Upper lobe of right lung (tissue), 1 donor: ENCODE measurements around the gene CNGA3. TPM values are rescaled to one million over a fixed set of nuclear protein-coding genes. Genes with fewer than 3 reads are reported as not detected.
A peak's percentile ranks its signal among the peaks of the same experiment; 100 is the strongest.
"Not testable (repeated sequence)": the region's sequence is repeated elsewhere in the genome, so short reads cannot be mapped to it uniquely, and the experiment has no call there.

Experiments used
- ATAC-seq: fragments of 200-7000 bp; cut with Tn5 transposase; one replicate; pipeline ENCODE4 v1.9.1; 2020; ENCODE audit warnings: mild to moderate bottlenecking, moderate library complexity
- DNase-seq: peaks from one replicate; pipeline ENCODE4 v3.0.0-alpha.2; 2020
- H3K27ac ChIP-seq: fragments of 200-600 bp; one replicate; pipeline ENCODE4 v1.8.0; 2022
- H3K27me3 ChIP-seq: fragments of 200-600 bp; one replicate; pipeline ENCODE4 v1.8.0; 2022; ENCODE audit warnings: mild to moderate bottlenecking
- H3K36me3 ChIP-seq: fragments of 200-600 bp; one replicate; pipeline ENCODE4 v1.8.0; 2022
- H3K4me1 ChIP-seq: fragments of 200-600 bp; one replicate; pipeline ENCODE4 v1.8.0; 2022
- H3K4me3 ChIP-seq: fragments of 200-600 bp; one replicate; pipeline ENCODE4 v1.8.0; 2022; ENCODE audit warnings: mild to moderate bottlenecking
- H3K9me3 ChIP-seq: fragments of 200-600 bp; one replicate; pipeline ENCODE4 v1.8.0; 2022
- CTCF ChIP-seq: fragments of 200-600 bp; IDR thresholded peaks from one replicate; pipeline ENCODE4 v1.8.0; 2022; ENCODE audit warnings: antibody characterized with exemption
- intact Hi-C: fragments of 100-400 bp; cut with DNase I; formaldehyde crosslinking; loops from one replicate; pipeline ENCODE4 v1.11.0; 2022
- total RNA-seq: library from RNA; stranded (reverse); fragmentation: NEBNext Ultra II Directional; extraction: Animal tissue kit (Norgen Biotek cat#: 25700); gene quantifications from one replicate; pipeline ENCODE4 v1.2.1, GENCODE V29; 2021
- donor health status: DM: no; HTN: yes; CAD: no; lungs with severe emphysema.

Gene CNGA3
- total RNA-seq, 1 donor from 2014 or later: 0.17 TPM

DNA sequence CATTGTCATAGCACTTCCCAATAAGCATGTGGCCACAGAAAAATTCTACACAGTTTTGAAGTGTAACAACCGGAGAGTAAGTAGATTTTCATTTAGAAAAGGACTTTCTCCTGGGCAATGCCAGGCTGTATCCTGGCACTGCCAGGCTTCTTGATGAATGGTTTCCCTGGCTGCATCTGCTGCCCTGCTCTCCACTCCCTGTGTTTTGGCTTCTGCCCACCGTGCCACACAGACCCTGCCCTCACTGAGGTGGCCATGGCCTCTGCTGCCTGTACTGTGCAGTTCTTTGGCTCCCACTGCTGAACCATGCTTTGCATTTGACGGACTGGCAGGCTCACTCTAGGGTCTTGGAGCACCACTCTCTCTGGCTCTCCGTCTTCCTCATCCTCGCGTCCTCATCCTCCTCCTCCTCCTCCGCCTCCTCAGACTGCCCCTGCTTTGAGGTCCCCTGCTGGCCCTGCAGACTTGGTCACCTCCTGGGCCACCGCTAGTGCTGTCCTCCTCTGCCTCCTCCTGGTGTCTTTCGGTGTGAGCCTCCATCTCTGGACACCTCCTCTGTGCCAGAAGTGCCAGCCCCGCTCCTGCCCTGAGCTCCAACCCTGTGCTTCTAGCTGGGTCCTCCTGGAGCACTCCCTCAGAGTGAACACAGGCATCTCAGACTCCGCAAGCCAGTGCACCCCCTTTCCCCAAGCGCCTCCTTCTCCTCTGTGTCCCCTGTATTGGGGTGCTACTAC lies 45.9 kb upstream of the CNGA3 start:
- Histone ChIP-seq H3K4me1 (no peaks in the 10 kb centered on the region), H3K27ac (no peak overlapping the region), H3K9me3 (no peaks in the 10 kb centered on the region), H3K36me3 (no peaks in the 10 kb centered on the region), H3K27me3 (peaks cover 3% of the 10 kb centered on the region), H3K4me3 (no peak overlapping the region)
- no peak for ATAC-seq
- TF ChIP-seq CTCF: no peak
- intact Hi-C loops: no loop called here
- no peak for DNase-seq

DNA sequence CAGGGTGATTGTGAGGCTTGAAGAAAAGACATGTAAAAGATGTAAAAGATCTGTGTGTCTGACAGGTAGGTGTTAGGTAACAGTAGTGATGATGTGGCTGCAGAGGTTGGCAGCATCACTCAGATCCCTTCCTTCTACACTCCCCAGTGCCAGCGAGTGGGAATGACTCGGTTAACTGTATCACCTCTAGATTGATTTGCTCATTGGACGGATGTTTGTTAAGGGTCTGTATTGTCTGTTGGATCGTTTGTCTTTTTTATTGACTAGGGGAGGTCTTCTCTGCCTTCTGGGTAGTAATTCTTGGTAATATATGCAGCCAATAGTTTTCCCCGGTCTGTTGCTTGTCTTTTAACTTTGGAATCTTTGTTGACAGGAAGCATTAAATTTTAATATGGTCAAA lies 44.8 kb upstream of the CNGA3 start:
- no peak overlapping the region for H3K4me3 ChIP-seq
- DNase-seq: no peak
- H3K27ac ChIP-seq: no peak overlapping the region
- H3K36me3 ChIP-seq: no peaks in the 10 kb centered on the region
- no peaks in the 10 kb centered on the region for H3K9me3 ChIP-seq
- ATAC-seq: no peak
- H3K4me1 ChIP-seq: no peaks in the 10 kb centered on the region
- peaks cover 3% of the 10 kb centered on the region for H3K27me3 ChIP-seq
- no peak for TF ChIP-seq CTCF
- intact Hi-C loops: no loop called here

- H3K36me3 ChIP-seq, H3K4me3 ChIP-seq, DNase-seq, H3K4me1 ChIP-seq, H3K27me3 ChIP-seq, H3K27ac ChIP-seq, ATAC-seq, H3K9me3 ChIP-seq, intact Hi-C loops: not testable (repeated sequence)
Measured at GRCh38 chr2:98307131-98307696, 39.0 kb upstream of the CNGA3 start.

- intact Hi-C loops: no loop called here
- Histone ChIP-seq H3K36me3 (no peaks in the 10 kb centered on the region), H3K9me3 (no peaks in the 10 kb centered on the region), H3K27me3 (no peaks in the 10 kb centered on the region), H3K4me1 (peaks cover 7% of the 10 kb centered on the region), H3K27ac (no peak overlapping the region), H3K4me3 (no peak overlapping the region)
- ATAC-seq (no peak), DNase-seq (no peak)
- TF ChIP-seq CTCF: no peak
Measured at GRCh38 chr2:98308068-98308467, 38.2 kb upstream of the CNGA3 start.

DNA sequence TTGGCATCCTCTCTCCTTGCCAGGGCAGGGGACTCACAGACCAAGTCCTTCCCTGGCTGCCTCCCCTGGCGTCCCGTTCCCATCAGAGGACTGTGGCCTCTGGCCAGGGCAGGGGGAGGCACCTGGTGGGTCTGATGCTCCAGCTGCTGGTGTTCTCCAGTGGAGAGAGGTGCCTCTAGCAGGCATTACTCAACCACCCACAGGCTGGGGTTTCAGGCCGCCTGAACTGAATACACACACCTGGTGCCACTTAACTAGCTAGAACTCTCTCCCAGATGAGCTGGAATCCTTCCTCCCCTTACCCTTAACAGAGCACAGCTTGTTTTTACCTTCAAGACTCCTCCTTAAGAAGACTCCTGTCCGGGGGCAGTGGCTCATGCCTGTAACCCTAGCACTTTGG lies 37.7 kb upstream of the CNGA3 start:
- intact Hi-C loops: no loop called here
- H3K4me3 ChIP-seq: no peak overlapping the region
- H3K4me1 ChIP-seq: peaks cover 7% of the 10 kb centered on the region
- no peaks in the 10 kb centered on the region for H3K36me3 ChIP-seq
- ATAC-seq (peak; percentile 12), DNase-seq (no peak)
- no peaks in the 10 kb centered on the region for H3K27me3 ChIP-seq
- no peak overlapping the region for H3K27ac ChIP-seq
- TF ChIP-seq CTCF: no peak
- no peaks in the 10 kb centered on the region for H3K9me3 ChIP-seq

- no peak for TF ChIP-seq CTCF
- H3K4me3 ChIP-seq: no peak overlapping the region
- no peaks in the 10 kb centered on the region for H3K27me3 ChIP-seq
- DNase-seq: no peak
- peaks cover 7% of the 10 kb centered on the region for H3K4me1 ChIP-seq
- intact Hi-C loops: no loop called here
- no peak overlapping the region for H3K27ac ChIP-seq
- H3K9me3 ChIP-seq: no peaks in the 10 kb centered on the region
- H3K36me3 ChIP-seq: no peaks in the 10 kb centered on the region
- no peak for ATAC-seq
Measured at GRCh38 chr2:98309580-98309979, 36.7 kb upstream of the CNGA3 start.
